ENCODE measurements around the gene PLEKHG3.

The PLEKHG3 gene

DNA sequence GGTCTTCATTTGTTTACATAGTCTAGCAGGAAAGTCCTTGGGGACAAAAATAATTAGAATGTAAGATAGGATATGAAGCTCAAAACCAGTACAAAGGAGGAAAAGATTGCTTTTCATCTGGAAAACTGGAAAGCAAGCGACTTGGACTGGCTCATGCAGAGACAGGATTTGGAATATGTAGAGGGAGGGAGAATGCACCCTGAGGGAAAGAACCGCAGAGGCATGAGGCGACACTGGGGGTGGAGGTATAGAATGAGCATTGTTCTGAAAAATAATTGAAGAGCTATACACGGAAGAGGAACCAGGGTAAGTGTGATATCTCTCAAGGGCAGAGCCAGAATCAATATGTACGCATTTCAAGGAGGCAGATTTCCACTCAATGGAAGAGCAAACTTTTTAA is 85.5 kb downstream of the PLEKHG3 start:
- no peak for DNase-seq

DNA sequence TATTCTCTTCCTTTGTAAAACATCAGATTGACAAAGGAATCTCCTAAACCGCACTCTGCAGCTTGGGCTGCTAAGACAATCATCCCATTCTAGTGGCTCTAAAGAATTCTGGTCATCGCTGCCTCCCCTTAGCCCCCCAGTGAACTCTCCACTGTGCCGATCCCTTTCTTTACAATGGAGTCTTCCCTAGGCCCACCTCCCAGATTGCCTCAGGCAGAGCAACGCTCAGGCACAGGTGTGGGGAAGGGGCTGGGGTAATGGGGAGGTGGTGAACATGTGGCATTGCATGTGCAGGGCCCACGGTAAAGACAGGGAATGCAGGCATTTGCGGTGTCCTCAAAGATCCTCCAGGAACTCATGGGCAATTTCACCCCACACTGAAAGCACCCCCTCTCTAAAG is 86.3 kb downstream of the PLEKHG3 start:
- DNase-seq = no peak

DNA sequence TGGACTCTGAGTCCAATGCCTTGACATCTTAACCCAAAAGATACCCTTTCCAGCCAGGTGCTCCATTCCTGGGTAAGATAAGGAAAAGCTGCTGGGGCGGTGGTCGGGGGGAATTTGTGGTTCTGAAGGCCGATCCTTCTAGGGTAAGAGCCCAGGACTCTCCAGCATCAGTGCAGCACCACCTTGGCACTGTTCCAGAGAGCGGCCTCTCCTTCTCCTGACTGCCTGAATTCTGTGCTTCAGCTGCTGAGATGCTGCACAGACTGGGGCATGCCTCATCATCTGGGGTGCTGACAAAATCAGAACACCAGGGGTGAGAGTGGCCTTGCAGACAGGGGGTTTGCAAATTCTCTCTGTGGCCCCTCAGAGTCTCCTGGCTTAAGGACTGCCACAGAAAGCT is 88.0 kb downstream of the PLEKHG3 start:
- no peak for DNase-seq

- no peak for DNase-seq
These were observed 88.8 kb downstream of the PLEKHG3 start for GRCh38 chr14:64792871-64793560.

- no peak for DNase-seq
These were observed 91.0 kb downstream of the PLEKHG3 start for GRCh38 chr14:64795211-64795610.

DNA sequence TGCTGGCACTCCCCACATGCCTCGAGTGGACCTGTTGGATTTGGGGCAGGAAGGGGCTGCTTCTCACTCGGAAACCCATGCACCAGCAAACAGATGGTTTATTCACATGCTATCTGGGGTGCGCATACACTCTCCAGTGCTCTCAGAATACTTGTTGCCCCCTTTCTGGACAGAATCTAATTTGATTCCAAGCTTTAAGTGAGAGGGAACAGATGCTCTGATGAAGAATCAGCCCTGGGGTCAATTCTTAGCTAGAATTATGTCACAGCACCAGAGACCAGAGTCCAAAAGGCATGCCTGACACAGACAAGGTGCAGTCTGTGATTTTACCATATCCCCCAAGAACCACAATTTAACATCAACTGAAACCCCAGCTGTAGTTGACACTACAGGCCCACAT is 91.7 kb downstream of the PLEKHG3 start:
- DNase-seq = no peak

DNA sequence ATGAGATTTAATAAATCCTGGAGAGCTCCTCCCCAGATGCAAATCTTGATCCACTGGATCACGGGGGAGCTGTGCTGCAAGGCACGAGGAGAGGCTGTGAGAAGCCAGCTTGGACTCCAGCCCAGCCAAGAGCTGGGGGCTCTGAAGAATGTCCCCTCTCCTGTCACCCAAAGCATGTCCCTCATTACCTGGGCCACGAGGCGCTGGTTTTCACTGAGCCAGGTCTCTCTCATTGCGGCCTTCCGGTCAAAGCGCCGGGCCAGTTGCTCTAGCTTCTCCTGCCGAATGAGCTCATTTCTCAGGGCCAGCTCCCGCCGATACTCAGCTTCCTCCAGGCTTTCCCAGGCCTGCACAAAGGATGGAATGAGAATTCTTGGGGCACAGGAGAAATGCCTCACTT is 92.1 kb downstream of the PLEKHG3 start:
- no peak for DNase-seq

- no peak for DNase-seq
These were observed 95.3 kb downstream of the PLEKHG3 start for GRCh38 chr14:64799555-64799954.
